Activated T-helper 1 cell treated with Interleukin-2 at 50 U/mL for 16 hours (primary cell): ENCODE results near the gene UBE2O.

ENCODE experiments used
- DNase-seq: peaks from one replicate; pipeline ENCODE4 v3.0.0-alpha.2; 2020; ENCODE audit warnings: low read depth

The UBE2O gene

DNA sequence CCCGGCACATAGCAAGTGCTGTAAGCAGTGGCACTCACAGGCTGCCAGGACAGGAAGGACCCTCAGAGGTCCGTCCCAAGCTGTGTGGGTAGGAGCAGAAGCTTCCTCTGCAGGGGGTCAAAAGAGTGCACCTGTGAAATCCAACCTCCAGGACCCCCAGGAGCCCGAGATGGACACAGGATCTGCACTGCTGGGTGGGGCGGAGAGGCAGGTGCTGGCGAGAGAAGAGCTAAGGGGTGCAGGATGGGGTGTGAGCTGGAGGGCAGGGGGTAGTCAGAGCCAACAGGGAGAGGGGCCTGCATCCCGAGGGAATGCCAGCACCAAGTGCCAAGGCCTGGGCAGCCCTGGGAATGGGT is 13.8 kb upstream of the UBE2O start:
- DNase-seq: no peak

DNA sequence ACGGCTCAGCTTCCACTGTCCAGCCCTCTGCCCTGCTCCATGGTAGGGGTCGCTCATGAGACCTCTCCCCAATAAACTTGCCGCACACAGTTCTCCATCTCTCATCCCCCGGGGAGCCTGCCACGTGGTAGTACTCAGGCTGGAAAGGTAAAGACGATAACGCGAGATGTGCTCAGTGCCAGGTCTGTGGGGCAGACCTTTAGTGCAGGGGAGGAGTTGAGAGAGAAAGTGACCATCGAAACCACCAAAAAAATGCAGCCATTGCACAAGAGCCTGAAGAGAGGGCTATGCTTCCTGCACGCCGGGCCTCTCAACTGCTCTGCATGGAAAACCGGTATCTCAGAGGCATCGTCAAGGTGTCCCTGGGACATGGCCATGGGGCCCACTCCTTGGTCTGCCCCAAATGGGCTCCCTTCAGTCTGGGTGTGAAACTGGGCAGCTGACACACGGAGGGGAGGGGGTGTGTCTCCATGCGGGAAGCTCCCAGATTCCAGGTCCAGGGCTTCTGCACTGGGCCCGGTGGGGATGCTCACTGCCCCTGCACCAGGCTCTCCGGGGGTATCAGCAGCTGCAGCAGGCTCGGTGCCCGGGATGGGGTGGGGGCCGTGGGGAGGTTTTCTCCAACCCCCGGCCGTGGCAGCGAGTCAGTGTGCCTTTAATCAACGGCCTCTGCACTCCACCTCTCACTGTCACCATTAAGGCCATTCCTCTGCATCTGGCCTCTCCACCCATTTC is 9.8 kb upstream of the UBE2O start:
- no peak for DNase-seq

DNA sequence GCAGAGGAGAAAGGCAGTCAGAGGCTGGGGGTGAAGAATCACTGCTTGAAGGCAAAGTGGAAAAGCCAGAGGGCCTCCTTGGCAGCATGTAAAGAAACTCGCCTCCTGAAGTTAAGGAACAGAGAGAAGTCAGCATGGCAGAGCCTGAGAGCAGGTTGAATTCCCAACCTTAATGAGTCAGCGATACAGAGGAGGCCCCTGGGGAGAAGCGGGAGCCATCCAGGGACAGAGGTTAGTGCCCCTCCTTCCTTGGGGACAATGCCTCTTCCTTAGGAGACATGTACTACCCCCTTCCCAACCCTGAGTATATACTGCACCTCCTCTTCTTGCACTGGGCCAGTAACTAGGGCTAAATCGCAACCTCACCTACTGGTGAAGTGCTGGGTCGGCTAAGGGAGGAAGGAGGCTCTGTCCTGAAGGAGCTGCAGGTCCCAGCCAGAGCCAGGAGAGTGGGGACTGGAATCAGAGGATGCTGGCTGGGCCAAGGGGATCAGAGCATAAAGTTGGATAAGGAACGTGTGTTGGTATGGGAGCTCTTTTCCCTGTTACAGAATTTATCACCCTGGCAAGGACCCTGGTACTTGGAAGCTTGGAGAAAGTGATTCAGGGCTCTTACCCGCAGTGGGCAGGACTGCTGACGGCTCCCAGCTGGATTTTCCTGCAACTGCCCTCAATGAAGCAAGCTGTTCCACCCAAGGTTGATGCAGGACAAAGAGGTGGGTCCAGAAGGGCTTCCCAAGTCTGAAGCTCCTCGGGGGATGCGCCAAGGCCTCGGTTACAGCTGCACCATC is 9.0 kb upstream of the UBE2O start:
- DNase-seq: no peak

DNA sequence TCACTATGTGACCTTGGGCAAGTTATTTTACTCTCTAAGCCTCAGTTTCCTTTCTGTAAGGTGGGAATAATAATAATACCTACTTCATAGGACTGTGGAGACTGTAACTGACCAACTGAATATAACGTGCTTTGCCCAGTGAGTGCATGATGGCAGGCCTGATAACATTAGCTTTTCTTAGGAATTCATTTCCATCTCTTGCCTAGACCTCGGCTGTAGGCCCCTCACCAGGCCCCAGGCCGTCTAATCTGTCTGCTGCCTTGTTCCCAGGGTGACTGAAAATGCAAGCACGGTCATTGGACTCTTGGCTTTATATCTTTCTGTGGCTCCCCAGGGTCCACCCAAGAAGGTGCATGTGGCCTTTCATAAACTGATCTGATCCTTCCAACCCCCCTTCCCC is 6.7 kb upstream of the UBE2O start:
- DNase-seq: no peak

DNA sequence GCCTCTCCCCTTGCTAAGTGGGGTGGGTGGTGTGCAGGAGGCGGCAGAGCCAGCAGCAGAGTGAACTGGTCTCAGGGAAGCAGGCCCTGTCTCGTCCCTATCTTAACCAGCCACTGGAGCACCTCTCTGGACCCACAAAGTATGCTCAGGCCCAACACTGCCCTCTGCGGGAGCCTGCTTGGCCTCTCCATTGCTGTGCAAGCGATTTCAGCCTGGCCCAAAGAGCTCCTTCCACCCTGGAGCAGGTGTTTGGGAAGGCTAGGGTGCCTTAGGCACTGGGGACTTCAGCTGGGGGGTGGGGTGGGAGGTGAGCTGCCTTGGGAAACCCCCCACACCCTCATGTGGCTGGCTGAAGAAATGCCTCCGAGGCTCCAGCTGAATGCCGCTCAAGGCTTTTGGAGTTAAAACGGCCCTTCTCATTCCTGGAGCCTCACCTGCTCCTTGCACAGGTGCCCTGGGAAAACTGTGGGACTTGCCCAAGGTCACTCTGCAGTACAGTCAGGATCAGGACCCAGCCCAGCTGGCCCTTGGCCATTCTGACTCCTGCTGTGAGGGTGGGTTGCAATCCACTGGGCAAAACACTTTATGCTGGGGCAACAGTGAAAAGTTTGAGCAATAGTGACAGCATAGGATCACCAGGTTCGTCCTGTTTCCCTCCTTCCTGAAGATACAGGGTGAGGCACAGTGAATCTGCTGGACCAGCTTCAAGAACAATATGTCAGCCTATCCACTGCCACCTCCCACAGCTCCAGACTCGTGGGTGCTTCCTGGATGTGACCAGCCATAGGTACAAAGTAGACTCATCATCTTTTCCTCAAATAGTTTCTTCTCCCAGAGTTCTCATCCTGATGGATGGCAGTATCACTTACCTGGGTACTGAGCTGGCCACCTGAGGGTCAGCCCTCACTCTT is 5.9 kb upstream of the UBE2O start:
- no peak for DNase-seq

DNA sequence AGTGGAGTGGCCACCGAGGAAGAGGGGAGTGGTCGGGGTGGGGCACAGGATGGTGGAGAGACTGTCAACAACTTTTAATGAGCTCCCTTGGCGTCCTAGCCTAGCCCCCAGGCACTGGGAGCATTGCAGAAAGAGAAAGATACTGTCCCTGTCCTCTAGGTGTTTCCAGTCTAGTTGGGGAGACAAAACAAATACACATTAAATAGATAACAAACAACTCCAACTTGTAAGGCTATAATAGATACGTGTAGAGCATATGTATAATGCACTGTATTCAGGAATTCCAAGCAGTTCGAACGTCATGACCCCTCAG is 435 bp upstream of the UBE2O start:
- DNase-seq: no peak

DNA sequence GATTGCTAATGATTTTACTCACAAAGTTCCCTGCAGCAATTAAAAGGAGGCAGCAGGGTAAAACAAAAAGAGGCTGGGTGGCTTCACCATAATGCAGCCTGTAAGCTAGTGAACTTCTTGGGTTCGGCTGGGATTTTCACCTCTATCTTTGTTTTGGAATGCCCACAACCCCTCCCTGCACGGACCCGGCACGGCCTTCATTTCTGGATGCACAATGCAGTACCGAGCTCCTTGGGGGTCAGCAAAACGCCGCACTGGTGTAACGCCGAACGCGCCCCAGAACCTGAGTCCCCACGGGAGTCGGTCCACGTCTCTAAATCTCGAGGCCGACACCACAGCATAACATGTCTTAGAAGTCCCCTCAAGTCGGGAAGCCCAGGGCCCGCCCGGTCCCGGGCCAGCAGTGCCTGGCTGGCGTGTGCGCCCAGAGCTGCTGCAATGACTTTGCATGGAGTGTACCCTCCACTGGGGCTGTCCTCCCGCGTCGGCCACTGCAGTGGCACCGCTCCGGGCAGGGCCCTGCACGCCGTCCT is 759 bp downstream of the UBE2O start:
- no peak for DNase-seq

DNA sequence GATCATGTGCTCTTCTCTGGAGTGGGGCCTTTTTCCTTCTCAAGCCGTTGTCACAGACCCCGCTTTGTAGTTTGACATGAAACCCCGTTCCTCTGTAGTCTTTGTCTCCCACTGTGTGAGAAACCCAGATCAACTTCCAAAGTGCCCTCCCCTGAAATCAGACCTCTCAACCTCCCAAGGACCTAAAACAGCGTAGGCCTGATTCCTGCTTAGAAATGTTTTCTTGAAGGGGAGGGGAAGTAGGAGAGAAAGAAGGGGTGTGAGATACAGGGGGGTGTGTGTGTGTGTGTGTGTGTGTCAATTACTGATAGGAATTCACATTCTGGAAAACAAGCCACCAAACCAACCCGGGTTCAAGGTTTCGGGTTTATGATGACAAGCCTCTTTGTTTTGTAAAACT is 1.4 kb downstream of the UBE2O start:
- DNase-seq: no peak

DNA sequence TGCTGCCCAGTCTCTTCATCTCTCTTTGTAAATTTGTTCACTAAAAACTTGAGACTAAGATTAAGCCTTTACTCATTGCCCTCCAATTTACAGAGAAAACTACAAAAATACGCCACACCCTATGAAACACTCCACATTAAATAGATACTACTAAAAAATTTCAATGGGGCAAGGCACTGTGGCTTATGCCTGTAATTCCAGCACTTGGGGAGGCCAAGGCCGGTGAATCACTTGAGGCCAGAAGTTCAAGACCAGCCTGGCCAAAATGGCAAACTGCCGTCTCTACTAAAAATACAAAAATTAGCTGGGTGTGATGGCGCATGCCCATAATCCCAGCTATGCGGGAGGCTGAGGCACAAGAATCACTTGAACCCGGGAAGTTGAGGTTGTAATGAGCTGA is 3.8 kb downstream of the UBE2O start:
- no peak for DNase-seq

DNA sequence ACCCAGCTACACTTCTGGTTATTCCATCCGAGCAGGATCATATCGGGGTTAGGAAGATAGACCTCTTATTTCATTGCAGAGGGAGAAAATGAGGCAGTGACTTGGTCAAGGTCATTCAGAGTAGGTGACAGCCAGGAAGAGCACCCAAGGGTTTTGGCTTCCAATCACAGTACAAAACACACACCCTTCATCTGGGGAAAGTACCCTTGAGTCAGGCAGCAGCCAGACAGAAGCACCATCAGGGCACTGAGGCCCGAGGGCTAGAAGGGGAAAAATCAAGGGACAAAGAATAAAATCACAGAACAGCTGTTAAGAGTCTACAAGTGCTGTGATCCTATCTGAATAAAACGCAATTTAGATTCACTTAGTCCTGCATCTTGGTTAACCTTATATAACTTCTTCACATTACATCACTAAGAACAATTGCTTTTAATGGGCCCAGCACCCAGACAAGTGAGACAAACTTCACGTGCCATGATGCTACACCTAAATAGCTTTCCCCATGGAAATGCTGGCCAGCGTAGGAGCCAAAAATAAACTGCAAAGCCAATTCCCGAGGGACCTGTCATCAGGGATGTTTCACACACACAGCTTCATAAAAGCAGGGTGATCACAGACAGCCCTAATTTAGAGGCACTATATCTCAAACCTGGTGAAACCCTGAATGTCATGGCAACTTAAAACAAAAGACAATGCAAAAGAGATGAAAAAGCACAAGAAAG is 4.9 kb downstream of the UBE2O start:
- no peak for DNase-seq

DNA sequence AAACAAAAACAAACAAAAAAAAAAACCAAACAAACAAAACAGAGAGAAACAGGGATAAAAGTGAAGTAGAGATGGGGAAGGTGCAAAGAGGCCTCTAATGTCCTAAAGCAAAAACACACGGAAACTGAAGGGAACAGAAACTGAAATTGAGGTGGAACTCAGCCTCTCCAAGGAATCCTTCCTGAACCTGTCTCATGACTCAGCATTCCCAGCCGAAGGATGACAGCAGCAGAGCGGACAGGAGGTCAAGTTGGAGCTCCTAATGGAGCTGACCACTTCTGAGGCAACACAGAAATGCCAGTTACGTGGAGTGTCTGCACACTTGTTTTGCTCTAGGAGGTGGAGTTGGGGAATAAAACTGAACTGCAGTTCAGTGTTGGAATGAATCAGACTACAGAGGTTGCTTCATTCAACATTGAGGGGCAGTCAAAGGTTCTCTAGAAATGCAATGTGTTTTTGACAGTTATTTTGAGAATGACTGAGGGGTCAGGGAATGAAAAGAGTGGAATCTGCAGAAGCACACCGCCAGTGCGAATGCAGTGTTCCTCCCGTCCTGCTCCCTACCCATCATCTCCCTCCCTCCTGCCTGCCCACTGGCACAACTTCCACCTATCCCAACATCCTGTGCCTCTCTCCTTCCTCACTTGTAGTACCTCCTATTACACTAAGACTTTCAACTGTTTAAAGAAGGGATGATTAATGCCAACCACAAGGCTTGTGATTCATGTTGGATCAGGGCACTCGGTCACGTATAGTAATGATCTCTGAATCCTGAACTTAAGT is 6.3 kb downstream of the UBE2O start:
- no peak for DNase-seq

DNA sequence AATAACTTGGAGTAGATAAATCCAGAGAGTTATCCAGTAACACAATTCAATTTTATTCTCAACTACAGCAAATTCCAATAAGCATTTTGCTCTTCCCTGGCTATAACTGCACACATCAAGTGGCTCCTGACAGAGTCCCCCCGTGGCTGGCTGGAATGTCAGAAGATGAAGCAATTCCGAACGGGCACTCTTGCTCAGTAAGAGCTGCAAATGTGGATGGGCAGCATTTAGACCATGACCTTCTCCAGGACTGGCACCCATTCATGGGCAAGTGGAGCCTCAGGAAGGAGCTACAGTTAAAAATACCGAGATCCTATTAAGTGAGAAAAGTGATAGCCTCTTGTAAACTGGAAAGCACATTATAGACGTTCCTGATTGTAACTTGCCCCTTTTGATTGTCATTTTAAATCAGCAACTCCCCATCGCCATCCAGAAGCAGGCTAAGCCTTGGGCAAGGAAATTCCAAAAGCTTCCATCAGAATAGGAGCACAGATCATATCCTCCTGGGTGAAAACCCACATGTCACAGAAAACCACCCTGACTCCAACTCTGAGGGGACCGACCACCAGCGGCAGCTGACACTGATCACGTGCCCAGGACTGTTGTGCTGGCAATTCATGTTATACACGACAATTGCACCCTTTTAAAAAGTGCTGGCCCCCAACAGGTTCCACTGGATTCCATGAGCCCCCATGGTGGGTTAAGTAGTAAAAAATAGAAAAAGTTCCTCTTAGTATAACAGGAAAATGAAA is 7.1 kb downstream of the UBE2O start:
- no peak for DNase-seq

DNA sequence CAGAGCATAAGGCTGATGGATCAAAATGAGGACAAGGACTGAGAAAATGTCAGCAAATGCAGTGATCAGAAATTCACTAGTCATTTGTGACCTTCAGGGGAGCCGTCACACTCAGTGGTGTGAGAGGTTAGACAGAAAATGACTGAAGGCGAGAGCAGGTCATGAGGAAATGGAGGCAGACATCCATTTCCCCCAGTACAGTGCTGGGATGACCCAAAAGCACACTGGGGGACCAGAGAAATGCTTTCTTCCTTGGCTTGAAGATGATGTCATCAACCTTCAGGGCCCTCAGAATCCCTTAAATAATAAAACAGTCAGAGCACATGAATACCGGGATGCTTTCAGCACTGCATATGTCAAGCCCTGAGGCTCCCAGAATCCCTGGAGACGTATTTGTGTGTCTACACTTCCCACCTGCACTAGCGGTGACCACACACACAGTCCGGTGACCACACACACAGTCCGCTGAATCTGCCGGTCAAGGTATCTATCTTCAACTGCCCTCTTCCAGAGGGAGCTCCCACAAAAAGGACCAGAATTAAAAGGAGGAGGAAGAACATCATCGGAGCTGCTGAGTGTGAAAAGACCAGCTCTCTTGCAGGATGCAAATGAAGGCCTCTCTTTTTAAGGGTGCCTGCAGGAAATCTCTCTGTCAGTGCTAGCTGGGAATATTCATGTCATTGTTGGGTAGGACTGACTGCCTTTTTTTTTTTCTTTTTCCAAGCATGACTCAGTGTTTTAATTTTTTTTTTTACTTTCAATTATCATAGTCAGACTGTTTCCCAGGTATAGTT is 8.2 kb downstream of the UBE2O start:
- DNase-seq: no peak

DNA sequence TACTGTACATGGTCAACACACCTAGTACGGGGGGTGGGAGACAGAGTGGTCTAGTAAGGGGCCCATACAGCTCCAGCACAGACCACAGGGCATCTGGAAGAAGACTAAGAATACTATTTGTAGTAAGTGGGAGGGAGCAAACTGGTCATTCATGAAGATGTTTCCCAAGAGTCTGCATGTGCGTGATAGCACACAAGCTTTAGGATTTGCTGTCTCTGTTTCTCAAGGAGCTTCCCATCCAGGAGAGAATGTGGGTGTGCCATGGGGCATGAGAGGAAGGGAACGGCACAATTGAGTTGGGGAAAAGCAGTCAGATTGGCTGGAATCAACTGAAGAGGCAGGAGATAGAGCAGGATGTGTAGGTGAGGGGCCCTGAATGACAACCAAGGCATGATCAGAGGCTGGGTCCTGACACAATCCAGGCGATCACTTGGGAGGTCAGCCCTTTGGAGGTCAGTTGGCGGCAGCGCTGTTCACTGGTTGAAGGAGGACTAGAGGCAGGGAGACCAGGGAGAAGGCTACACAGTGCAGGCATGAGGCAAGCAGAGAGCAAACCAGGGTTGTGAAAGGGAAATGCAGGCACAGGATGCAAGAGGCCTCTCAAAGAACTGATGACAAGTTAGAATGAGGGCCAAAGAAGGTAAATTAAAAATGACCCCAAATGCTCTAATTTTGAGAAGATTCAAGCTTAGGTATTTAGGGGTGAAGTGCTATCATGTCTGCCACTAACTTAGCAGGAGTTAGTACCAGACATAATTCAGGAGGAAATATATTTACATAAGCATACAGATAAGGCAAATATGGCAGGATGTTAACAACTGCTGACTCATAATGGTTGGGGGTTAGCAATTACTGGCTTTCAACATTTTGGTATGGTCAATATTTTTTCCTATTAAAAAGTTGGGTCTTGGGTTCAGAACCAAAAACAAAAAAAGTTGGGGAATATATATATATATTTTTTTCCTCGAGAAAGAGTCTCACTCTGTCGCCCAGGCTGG is 10.3 kb downstream of the UBE2O start:
- no peak for DNase-seq

DNA sequence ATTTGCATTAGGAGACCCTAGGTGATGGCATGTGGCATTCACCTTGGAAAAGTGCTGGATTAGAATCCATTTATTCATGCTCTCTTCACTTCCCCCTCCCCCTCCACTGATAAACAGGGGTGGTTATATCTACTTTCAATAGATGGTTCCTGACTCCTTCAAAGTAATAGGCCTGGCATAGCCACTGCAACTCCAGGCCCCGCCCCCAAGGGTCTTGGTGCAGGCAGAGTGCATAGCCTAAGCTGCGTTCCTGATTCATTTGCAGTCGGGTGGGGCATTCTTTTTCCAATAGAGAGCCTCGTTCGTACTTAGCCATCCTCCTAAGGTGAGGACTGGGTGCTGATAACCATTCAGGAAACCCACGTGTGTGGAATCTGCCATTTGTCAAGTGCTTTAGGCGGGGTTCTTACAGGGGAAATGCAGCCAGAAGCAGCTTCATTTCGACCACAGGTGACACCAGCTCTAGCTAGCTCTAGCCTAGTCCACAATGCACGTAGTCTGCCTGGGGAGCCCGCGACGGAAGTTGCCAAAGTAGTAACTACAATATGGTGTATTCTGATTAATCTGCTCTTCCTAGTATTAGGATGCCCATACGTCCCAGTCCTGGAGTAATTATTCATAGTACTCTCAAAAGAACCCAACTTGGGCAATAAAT is 11.1 kb downstream of the UBE2O start:
- DNase-seq: no peak

DNA sequence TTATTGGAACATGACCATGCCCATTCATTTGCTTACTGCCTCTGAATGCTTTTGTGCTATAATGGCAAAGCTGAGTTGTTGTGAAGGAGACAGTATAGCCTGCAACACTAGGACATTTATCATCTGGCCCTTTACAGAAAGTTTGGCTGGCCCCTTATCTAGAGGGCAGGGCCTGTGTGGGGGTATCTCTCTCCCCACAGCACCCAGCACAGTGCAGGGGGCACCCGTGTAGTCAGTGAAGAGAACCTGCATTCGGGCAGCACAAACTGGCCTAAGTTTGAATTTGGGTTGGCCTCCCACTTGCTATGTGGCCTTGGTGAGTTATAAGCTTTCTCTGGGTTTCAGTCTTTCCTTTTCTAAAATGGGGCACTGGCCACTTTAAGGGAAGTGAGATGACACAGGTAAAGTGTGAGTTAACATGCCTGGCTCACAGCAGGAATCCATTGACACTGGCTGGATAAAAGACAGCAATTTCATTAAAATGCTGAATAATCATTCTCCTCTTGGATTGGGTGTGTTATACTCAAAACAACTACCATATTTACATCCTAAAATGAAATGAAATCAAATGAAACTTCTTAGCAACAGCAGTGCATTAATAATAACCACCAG is 12.1 kb downstream of the UBE2O start:
- no peak for DNase-seq

DNA sequence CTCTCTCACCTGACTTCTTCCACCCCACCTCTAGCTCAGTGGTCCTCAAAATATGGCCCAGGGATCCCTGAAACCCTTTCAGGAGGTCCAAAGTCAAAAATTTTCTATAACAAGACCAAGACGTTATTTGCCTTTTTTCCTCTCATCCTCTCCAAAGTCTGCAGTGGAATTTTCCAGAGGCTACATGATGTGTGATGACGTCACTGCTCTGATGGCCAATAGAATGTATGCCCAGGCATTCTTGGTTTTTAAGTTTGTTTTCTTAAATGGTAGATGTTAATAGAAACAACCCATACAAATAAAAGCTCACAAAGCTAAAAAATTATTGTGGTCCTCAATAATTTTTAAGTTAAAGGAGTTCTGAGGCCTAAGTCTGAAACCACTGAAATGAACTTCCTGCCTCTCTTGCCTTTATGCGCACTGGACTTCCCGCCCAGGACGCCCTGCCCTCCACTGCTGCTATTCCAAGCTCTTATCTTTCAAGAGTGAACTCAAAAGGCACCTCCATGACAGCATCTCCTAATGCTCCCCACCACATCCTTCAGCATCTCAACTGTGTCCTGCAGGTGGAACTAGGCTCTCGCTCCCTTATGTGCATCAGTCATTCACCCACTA is 13.5 kb downstream of the UBE2O start:
- no peak for DNase-seq
